OCI-LY7 (cell line): ENCODE results near the gene EML3. TPM values are rescaled to one million over a fixed set of nuclear protein-coding genes. Genes with fewer than 3 reads are reported as not detected.

ENCODE experiments used
- BruUV-seq: library from RNA; stranded (reverse); fragments of 400-500 nt; replicated peaks from 2 replicates; lab custom pipeline; 2021; lab: Mats Ljungman, UMichigan
- CTCF ChIA-PET: fragments of 300-600 bp; sonication (Branson Sonifier 250); formaldehyde crosslinking; loops from one replicate; lab custom pipeline; 2022; ENCODE audit warnings: antibody characterized with exemption; ENCODE audit not compliant: unreplicated experiment; lab: Charles Lee
- POLR2A ChIA-PET: fragments of 300-600 bp; sonication (Branson Sonifier 250); formaldehyde crosslinking; loops from one replicate; lab custom pipeline; 2022; ENCODE audit warnings: antibody characterized with exemption; lab: Charles Lee
- DNase-seq: peaks from one replicate; pipeline ENCODE4 v3.0.0-alpha.2; 2015; ENCODE audit warnings: low spot score
- H2AFZ ChIP-seq: fragments of 200-600 bp; sonication (generic), shearing (Covaris generic); 2 replicates; pipeline ENCODE4 v1.6.1; 2014; ENCODE audit warnings: mild to moderate bottlenecking, antibody characterized with exemption, low read length, moderate library complexity
- H3K27ac ChIP-seq: fragments of 200-600 bp; sonication (generic); 2 replicates; pipeline ENCODE4 v1.5.1; 2014; ENCODE audit warnings: mixed run types, low read depth, mild to moderate bottlenecking, moderate library complexity, low read length, inconsistent platforms; ENCODE audit not compliant: poor library complexity, severe bottlenecking
- H3K36me3 ChIP-seq: fragments of 200-600 bp; sonication (generic); 2 replicates; pipeline ENCODE4 v1.6.1; 2014; ENCODE audit warnings: mild to moderate bottlenecking, antibody characterized with exemption, low read length, moderate library complexity, mixed read lengths; ENCODE audit not compliant: insufficient read depth
- H3K4me1 ChIP-seq: fragments of 200-600 bp; sonication (generic); 2 replicates; pipeline ENCODE4 v1.5.1; 2014; ENCODE audit warnings: mild to moderate bottlenecking, low read length; ENCODE audit not compliant: insufficient read depth, poor library complexity, severe bottlenecking
- H3K4me2 ChIP-seq: fragments of 200-600 bp; sonication (generic); 2 replicates; pipeline ENCODE4 v1.6.1; 2014; ENCODE audit warnings: mild to moderate bottlenecking, low read length
- H3K4me3 ChIP-seq: fragments of 200-600 bp; sonication (generic); 2 replicates; pipeline ENCODE4 v1.5.1; 2014; ENCODE audit warnings: mild to moderate bottlenecking, low read depth, low read length; ENCODE audit not compliant: poor library complexity, severe bottlenecking
- H3K79me2 ChIP-seq: fragments of 200-600 bp; sonication (generic); 2 replicates; pipeline ENCODE4 v1.6.1; 2016; ENCODE audit warnings: low read depth, mild to moderate bottlenecking, low read length, moderate library complexity, mixed read lengths; ENCODE audit not compliant: insufficient read depth
- H3K9me2 ChIP-seq: fragments of 200-600 bp; sonication (generic); 2 replicates; pipeline ENCODE4 v1.6.1; 2016; ENCODE audit warnings: mild to moderate bottlenecking, low read length, mixed read lengths; ENCODE audit not compliant: insufficient read depth
- H3K9me3 ChIP-seq: fragments of 200-600 bp; sonication (generic); 2 replicates; pipeline ENCODE4 v1.6.1; 2014; ENCODE audit warnings: mild to moderate bottlenecking, mixed run types, low read length, mixed read lengths
- H4K20me1 ChIP-seq: fragments of 200-600 bp; sonication (generic); 2 replicates; pipeline ENCODE4 v1.6.1; 2014; ENCODE audit warnings: mild to moderate bottlenecking, antibody characterized with exemption, low read length, moderate library complexity, mixed read lengths; ENCODE audit not compliant: insufficient read depth
- CTCF ChIP-seq: fragments of 200-600 bp; sonication (generic); conservative IDR thresholded peaks from 2 replicates; pipeline ENCODE4 v1.5.1; 2014; ENCODE audit warnings: mild to moderate bottlenecking, antibody characterized with exemption, low read length, moderate library complexity, mixed read lengths
- EZH2phosphoT487 ChIP-seq: fragments of 200-600 bp; sonication (generic); IDR thresholded peaks from 2 replicates; pipeline ENCODE4 v1.6.1; 2018; ENCODE audit warnings: low read depth, borderline replicate concordance, mild to moderate bottlenecking, mixed run types, antibody characterized with exemption, low read length, moderate library complexity, mixed read lengths
- intact Hi-C: fragments of 100-400 bp; cut with micrococcal nuclease; formaldehyde crosslinking; loops from one replicate; pipeline ENCODE4 v1.10.0; 2022; ENCODE audit not compliant: unreplicated experiment
- microRNA-seq: library from miRNA; unstranded; fragments of <30 nt; microRNA quantifications from one replicate; pipeline ENCODE4 v1.2.0, GENCODE V29; 2022; ENCODE audit warnings: borderline replicate concordance
- small RNA-seq: library from RNA; depleted of rRNA; stranded (forward); fragments of <200 nt; gene quantifications from one replicate; pipeline ENCODE3, GENCODE V24; 2014
- total RNA-seq, 2 experiments: library from RNA; depleted of rRNA in 1 of 2; stranded (reverse); fragments of >200 nt in 1 of 2; shearing (Covaris generic) in 1 of 2; gene quantifications; 2 replicates each; pipeline ENCODE4 v1.2.3, GENCODE V29; 2014 to 2022

EML3 gene
- total RNA-seq, 2 experiments from 2014 or later, result 52.8 to 81.6 TPM

GRCh38 chr11:62553080-62553838 lies 59.3 kb downstream of the EML3 start:
- no TSS peak for BruUV-seq
- H3K79me2 ChIP-seq, result no peaks in the 10 kb centered on the region
- TF ChIP-seq EZH2phosphoT487 (no peak), CTCF (no peak)
- H3K4me2 ChIP-seq, result no peak overlapping the region
- intact Hi-C loops, result no loop called here
- no peaks in the 10 kb centered on the region for H3K9me3 ChIP-seq
- ChIA-PET POLR2A (interaction anchor here (0.6 to 0.7 kb wide), 3 partner anchors 15 to 435 kb away, joined by 3 read pairs; no protein-coding TSS in a partner anchor), CTCF (no interaction called here)
- H2AFZ ChIP-seq, result no peak overlapping the region
- no peaks in the 10 kb centered on the region for H4K20me1 ChIP-seq
- peaks cover 41% of the 10 kb centered on the region for H3K4me1 ChIP-seq
- DNase-seq, result no peak
- no peaks in the 10 kb centered on the region for H3K9me2 ChIP-seq
- no peak overlapping the region for H3K4me3 ChIP-seq
- peaks cover 49% of the 10 kb centered on the region for H3K36me3 ChIP-seq
- no peak overlapping the region for H3K27ac ChIP-seq

DNA sequence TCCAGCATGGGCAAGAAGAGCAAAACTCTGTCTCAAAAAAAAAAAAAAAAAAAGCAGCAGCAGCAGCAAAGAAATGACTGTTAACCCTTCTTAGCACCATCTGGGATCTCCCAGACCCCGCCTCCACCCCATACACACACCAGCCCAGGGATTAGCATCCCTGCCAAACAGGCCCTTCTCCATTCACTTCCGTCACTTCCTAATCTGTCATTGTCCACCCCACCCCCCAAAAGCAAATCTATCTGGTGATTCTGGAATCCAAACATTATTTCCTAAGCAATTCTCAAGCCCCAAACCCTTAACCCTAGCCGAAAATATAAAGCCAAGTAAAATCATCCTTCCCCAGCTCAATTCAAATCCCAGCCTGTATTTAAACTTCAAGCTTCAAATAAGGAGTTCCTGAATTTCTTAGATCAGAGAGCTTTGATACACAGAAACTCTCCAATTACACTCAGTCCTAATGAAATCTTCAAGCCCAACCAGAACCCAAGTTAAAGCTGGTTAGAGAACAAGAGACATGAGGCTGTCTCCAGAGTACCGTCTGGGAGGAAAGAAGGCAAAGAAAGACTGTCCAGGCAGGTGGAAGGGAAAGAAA lies 60.0 kb downstream of the EML3 start:
- TF ChIP-seq CTCF (no peak), EZH2phosphoT487 (no peak)
- H3K9me2 ChIP-seq, result no peaks in the 10 kb centered on the region
- H3K79me2 ChIP-seq, result no peaks in the 10 kb centered on the region
- no peak overlapping the region for H3K4me2 ChIP-seq
- no peak overlapping the region for H2AFZ ChIP-seq
- H3K9me3 ChIP-seq, result no peaks in the 10 kb centered on the region
- no peak overlapping the region for H3K4me3 ChIP-seq
- ChIA-PET CTCF (interaction anchor here (0.9 kb wide), 1 partner anchor 10 kb away, joined by 3 read pairs; no protein-coding TSS in a partner anchor), POLR2A (interaction anchor here (0.6 to 0.7 kb wide), 3 partner anchors 15 to 22 kb away, joined by 3 to 5 read pairs (median 3); partner anchors contain the start of gene EEF1G)
- BruUV-seq, result no TSS peak
- H4K20me1 ChIP-seq, result no peaks in the 10 kb centered on the region
- peaks cover 42% of the 10 kb centered on the region for H3K36me3 ChIP-seq
- intact Hi-C loops, result no loop called here
- no peak for DNase-seq
- H3K4me1 ChIP-seq, result peaks cover 34% of the 10 kb centered on the region
- H3K27ac ChIP-seq, result no peak overlapping the region

Small RNAs within 50 kb of the gene (microRNA-seq; reads per million reads assigned to microRNA genes)
- not detected for gene MIR6747

Small RNAs within 50 kb of the gene (small RNA-seq; reads per million reads assigned to genes)
- gene AP001458.1, result not detected
- not detected for gene EEF1G
- gene MIR6747, result not detected

Other genes with a start within 250 kb of the EML3 start
- gene SCGB1A1, start 193.7 kb downstream of the EML3 start, total RNA-seq (2014; rRNA removed; shearing (Covaris generic)), result not detected in 2 replicates
- not detected in 2 replicates for gene SCGB1A1, start 193.7 kb downstream of the EML3 start, total RNA-seq (2022)
- gene AHNAK, start 66.0 kb downstream of the EML3 start, total RNA-seq (2014; rRNA removed; shearing (Covaris generic)), result 0.08 and 0.28 TPM in 2 replicates
- 0.21 and 0.30 TPM in 2 replicates for gene AHNAK, start 66.0 kb downstream of the EML3 start, total RNA-seq (2022)
- gene EEF1G, start 38.9 kb downstream of the EML3 start, total RNA-seq (2014; rRNA removed; shearing (Covaris generic)), result 2,328 and 2,651 TPM in 2 replicates
- 1,778 and 1,903 TPM in 2 replicates for gene EEF1G, start 38.9 kb downstream of the EML3 start, total RNA-seq (2022)
- 15.6 and 22.5 TPM in 2 replicates for gene TUT1, start 21.3 kb downstream of the EML3 start, total RNA-seq (2014; rRNA removed; shearing (Covaris generic))
- 38.2 and 40.4 TPM in 2 replicates for gene TUT1, start 21.3 kb downstream of the EML3 start, total RNA-seq (2022)
- gene MTA2, start 10.9 kb downstream of the EML3 start, total RNA-seq (2014; rRNA removed; shearing (Covaris generic)), result 130 and 133 TPM in 2 replicates
- gene MTA2, start 10.9 kb downstream of the EML3 start, total RNA-seq (2022), result 162 and 174 TPM in 2 replicates
- 0.69 and 1.1 TPM in 2 replicates for gene ROM1, start 482 bp upstream of the EML3 start, total RNA-seq (2014; rRNA removed; shearing (Covaris generic))
- 1.2 and 2.5 TPM in 2 replicates for gene ROM1, start 482 bp upstream of the EML3 start, total RNA-seq (2022)
- 55.8 and 74.3 TPM in 2 replicates for gene B3GAT3, start 9.2 kb upstream of the EML3 start, total RNA-seq (2014; rRNA removed; shearing (Covaris generic))
- 66.2 and 71.3 TPM in 2 replicates for gene B3GAT3, start 9.2 kb upstream of the EML3 start, total RNA-seq (2022)
- gene GANAB, start 33.8 kb upstream of the EML3 start, total RNA-seq (2014; rRNA removed; shearing (Covaris generic)), result 91.4 and 108 TPM in 2 replicates
- 205 and 217 TPM in 2 replicates for gene GANAB, start 33.8 kb upstream of the EML3 start, total RNA-seq (2022)
- 22.5 and 25.5 TPM in 2 replicates for gene INTS5, start 40.5 kb upstream of the EML3 start, total RNA-seq (2014; rRNA removed; shearing (Covaris generic))
- 22.1 and 25.1 TPM in 2 replicates for gene INTS5, start 40.5 kb upstream of the EML3 start, total RNA-seq (2022)
- 148 and 194 TPM in 2 replicates for gene C11orf98, start 52.4 kb upstream of the EML3 start, total RNA-seq (2014; rRNA removed; shearing (Covaris generic))
- gene C11orf98, start 52.4 kb upstream of the EML3 start, total RNA-seq (2022), result 84.4 and 105 TPM in 2 replicates
- gene CSKMT, start 52.5 kb upstream of the EML3 start, total RNA-seq (2014; rRNA removed; shearing (Covaris generic)), result 88.4 and 90.8 TPM in 2 replicates
- 52.6 and 80.1 TPM in 2 replicates for gene CSKMT, start 52.5 kb upstream of the EML3 start, total RNA-seq (2022)
- gene UQCC3, start 58.9 kb upstream of the EML3 start, total RNA-seq (2014; rRNA removed; shearing (Covaris generic)), result 40.0 and 40.3 TPM in 2 replicates
- 13.1 and 15.5 TPM in 2 replicates for gene UQCC3, start 58.9 kb upstream of the EML3 start, total RNA-seq (2022)
- 7.1 and 9.3 TPM in 2 replicates for gene LBHD1, start 59.5 kb upstream of the EML3 start, total RNA-seq (2014; rRNA removed; shearing (Covaris generic))
- 22.3 and 22.8 TPM in 2 replicates for gene LBHD1, start 59.5 kb upstream of the EML3 start, total RNA-seq (2022)
- gene UBXN1, start 66.3 kb upstream of the EML3 start, total RNA-seq (2014; rRNA removed; shearing (Covaris generic)), result 101 and 123 TPM in 2 replicates
- 129 and 140 TPM in 2 replicates for gene UBXN1, start 66.3 kb upstream of the EML3 start, total RNA-seq (2022)
- 0.79 and 1.3 TPM in 2 replicates for gene LRRN4CL, start 76.8 kb upstream of the EML3 start, total RNA-seq (2014; rRNA removed; shearing (Covaris generic))
- 0.65 TPM in 2 replicates for gene LRRN4CL, start 76.8 kb upstream of the EML3 start, total RNA-seq (2022)
- gene BSCL2, start 94.6 kb upstream of the EML3 start, total RNA-seq (2014; rRNA removed; shearing (Covaris generic)), result 20.7 and 21.6 TPM in 2 replicates
- gene BSCL2, start 94.6 kb upstream of the EML3 start, total RNA-seq (2022), result 46.2 and 46.7 TPM in 2 replicates
- not detected in 2 replicates for gene GNG3, start 94.9 kb upstream of the EML3 start, total RNA-seq (2014; rRNA removed; shearing (Covaris generic))
- gene GNG3, start 94.9 kb upstream of the EML3 start, total RNA-seq (2022), result not detected in 2 replicates
- gene HNRNPUL2, start 114.7 kb upstream of the EML3 start, total RNA-seq (2014; rRNA removed; shearing (Covaris generic)), result 8.3 and 19.2 TPM in 2 replicates
- gene HNRNPUL2, start 114.7 kb upstream of the EML3 start, total RNA-seq (2022), result 59.2 and 64.4 TPM in 2 replicates
- gene TTC9C, start 115.7 kb upstream of the EML3 start, total RNA-seq (2014; rRNA removed; shearing (Covaris generic)), result 36.7 and 51.7 TPM in 2 replicates
- 70.2 and 75.1 TPM in 2 replicates for gene TTC9C, start 115.7 kb upstream of the EML3 start, total RNA-seq (2022)
- 11.1 and 11.8 TPM in 2 replicates for gene ZBTB3, start 141.4 kb upstream of the EML3 start, total RNA-seq (2014; rRNA removed; shearing (Covaris generic))
- gene ZBTB3, start 141.4 kb upstream of the EML3 start, total RNA-seq (2022), result 10.7 and 11.3 TPM in 2 replicates
- 108 and 118 TPM in 2 replicates for gene POLR2G, start 148.8 kb upstream of the EML3 start, total RNA-seq (2014; rRNA removed; shearing (Covaris generic))
- 115 and 118 TPM in 2 replicates for gene POLR2G, start 148.8 kb upstream of the EML3 start, total RNA-seq (2022)
- gene TAF6L, start 158.6 kb upstream of the EML3 start, total RNA-seq (2014; rRNA removed; shearing (Covaris generic)), result 23.7 and 26.1 TPM in 2 replicates
- gene TAF6L, start 158.6 kb upstream of the EML3 start, total RNA-seq (2022), result 24.1 and 29.9 TPM in 2 replicates
- 22.8 and 33.1 TPM in 2 replicates for gene TMEM179B, start 174.6 kb upstream of the EML3 start, total RNA-seq (2014; rRNA removed; shearing (Covaris generic))
- gene TMEM179B, start 174.6 kb upstream of the EML3 start, total RNA-seq (2022), result 18.6 and 21.5 TPM in 2 replicates
- gene TMEM223, start 179.2 kb upstream of the EML3 start, total RNA-seq (2014; rRNA removed; shearing (Covaris generic)), result 32.6 and 42.9 TPM in 2 replicates
- gene TMEM223, start 179.2 kb upstream of the EML3 start, total RNA-seq (2022), result 15.8 and 24.4 TPM in 2 replicates
- 35.1 and 53.3 TPM in 2 replicates for gene NXF1, start 192.7 kb upstream of the EML3 start, total RNA-seq (2014; rRNA removed; shearing (Covaris generic))
- gene NXF1, start 192.7 kb upstream of the EML3 start, total RNA-seq (2022), result 50.5 and 62.0 TPM in 2 replicates
- gene STX5, start 219.3 kb upstream of the EML3 start, total RNA-seq (2014; rRNA removed; shearing (Covaris generic)), result 21.7 and 30.6 TPM in 2 replicates
- gene STX5, start 219.3 kb upstream of the EML3 start, total RNA-seq (2022), result 41.0 and 47.5 TPM in 2 replicates
- gene TEX54, start 220.1 kb upstream of the EML3 start, total RNA-seq (2014; rRNA removed; shearing (Covaris generic)), result 1.0 TPM in 1 of 2 replicates, not detected in the other
- 0.89 TPM in 1 of 2 replicates, not detected in the other for gene TEX54, start 220.1 kb upstream of the EML3 start, total RNA-seq (2022)
- gene WDR74, start 226.8 kb upstream of the EML3 start, total RNA-seq (2014; rRNA removed; shearing (Covaris generic)), result 139 and 169 TPM in 2 replicates
- gene WDR74, start 226.8 kb upstream of the EML3 start, total RNA-seq (2022), result 85.0 and 98.4 TPM in 2 replicates